ENCODE results near the gene HMOX1.

GRCh38 chr22:35435201-35435740 lies 54.4 kb downstream of the HMOX1 start:
- TF ChIP-seq, protein P1, sequence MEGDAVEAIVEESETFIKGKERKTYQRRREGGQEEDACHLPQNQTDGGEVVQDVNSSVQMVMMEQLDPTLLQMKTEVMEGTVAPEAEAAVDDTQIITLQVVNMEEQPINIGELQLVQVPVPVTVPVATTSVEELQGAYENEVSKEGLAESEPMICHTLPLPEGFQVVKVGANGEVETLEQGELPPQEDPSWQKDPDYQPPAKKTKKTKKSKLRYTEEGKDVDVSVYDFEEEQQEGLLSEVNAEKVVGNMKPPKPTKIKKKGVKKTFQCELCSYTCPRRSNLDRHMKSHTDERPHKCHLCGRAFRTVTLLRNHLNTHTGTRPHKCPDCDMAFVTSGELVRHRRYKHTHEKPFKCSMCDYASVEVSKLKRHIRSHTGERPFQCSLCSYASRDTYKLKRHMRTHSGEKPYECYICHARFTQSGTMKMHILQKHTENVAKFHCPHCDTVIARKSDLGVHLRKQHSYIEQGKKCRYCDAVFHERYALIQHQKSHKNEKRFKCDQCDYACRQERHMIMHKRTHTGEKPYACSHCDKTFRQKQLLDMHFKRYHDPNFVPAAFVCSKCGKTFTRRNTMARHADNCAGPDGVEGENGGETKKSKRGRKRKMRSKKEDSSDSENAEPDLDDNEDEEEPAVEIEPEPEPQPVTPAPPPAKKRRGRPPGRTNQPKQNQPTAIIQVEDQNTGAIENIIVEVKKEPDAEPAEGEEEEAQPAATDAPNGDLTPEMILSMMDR (IDR thresholded peaks at IDR 0.05), result no peak
- no peak for TF ChIP-seq POLR2A (IDR thresholded peaks at IDR 0.05)
